ENCODE data around the gene SLC17A4.

GRCh38 chr6:25788305-25788922, 33.9 kb downstream of the SLC17A4 start:
- no peak for TF ChIP-seq POLR2AphosphoS5 (IDR thresholded peaks at IDR 0.05; ENCODE audit: low read depth, low read length)
- TF ChIP-seq, protein P1, sequence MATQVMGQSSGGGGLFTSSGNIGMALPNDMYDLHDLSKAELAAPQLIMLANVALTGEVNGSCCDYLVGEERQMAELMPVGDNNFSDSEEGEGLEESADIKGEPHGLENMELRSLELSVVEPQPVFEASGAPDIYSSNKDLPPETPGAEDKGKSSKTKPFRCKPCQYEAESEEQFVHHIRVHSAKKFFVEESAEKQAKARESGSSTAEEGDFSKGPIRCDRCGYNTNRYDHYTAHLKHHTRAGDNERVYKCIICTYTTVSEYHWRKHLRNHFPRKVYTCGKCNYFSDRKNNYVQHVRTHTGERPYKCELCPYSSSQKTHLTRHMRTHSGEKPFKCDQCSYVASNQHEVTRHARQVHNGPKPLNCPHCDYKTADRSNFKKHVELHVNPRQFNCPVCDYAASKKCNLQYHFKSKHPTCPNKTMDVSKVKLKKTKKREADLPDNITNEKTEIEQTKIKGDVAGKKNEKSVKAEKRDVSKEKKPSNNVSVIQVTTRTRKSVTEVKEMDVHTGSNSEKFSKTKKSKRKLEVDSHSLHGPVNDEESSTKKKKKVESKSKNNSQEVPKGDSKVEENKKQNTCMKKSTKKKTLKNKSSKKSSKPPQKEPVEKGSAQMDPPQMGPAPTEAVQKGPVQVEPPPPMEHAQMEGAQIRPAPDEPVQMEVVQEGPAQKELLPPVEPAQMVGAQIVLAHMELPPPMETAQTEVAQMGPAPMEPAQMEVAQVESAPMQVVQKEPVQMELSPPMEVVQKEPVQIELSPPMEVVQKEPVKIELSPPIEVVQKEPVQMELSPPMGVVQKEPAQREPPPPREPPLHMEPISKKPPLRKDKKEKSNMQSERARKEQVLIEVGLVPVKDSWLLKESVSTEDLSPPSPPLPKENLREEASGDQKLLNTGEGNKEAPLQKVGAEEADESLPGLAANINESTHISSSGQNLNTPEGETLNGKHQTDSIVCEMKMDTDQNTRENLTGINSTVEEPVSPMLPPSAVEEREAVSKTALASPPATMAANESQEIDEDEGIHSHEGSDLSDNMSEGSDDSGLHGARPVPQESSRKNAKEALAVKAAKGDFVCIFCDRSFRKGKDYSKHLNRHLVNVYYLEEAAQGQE (IDR thresholded peaks at IDR 0.05; ENCODE audit: insufficient read depth in 1 of 2, low read depth in 2 of 2, low read length in 2 of 2) = no peak
